Neural crest cell (in vitro differentiated cells): ENCODE data around the gene HPS5. TPM values are rescaled to one million over a fixed set of nuclear protein-coding genes. Genes with fewer than 3 reads are reported as not detected.

ENCODE experiments used
- DNase-seq: peaks from one replicate; pipeline ENCODE4 v3.0.0; 2021; ENCODE audit warnings: low read depth, mixed read lengths, low spot score
- H3K27ac Mint-ChIP-seq: one replicate; pipeline ENCODE4 v1.8.0; 2021; ENCODE audit warnings: mild to moderate bottlenecking, mixed read lengths; ENCODE audit not compliant: unreplicated experiment
- H3K27me3 Mint-ChIP-seq: 2 replicates; pipeline ENCODE4 v1.8.0; 2021; ENCODE audit warnings: low read depth, mild to moderate bottlenecking, mixed read lengths
- H3K36me3 Mint-ChIP-seq: 2 replicates; pipeline ENCODE4 v1.8.0; 2021; ENCODE audit warnings: low read depth, mild to moderate bottlenecking, mixed read lengths
- H3K4me1 Mint-ChIP-seq: 2 replicates; pipeline ENCODE4 v1.8.0; 2021; ENCODE audit warnings: mixed read lengths
- H3K4me3 Mint-ChIP-seq: one replicate; pipeline ENCODE4 v1.8.0; 2021; ENCODE audit warnings: mild to moderate bottlenecking, mixed read lengths
- H3K9me3 Mint-ChIP-seq: 2 replicates; pipeline ENCODE4 v1.8.0; 2021; ENCODE audit warnings: mixed read lengths
- CTCF ChIP-seq: fragments of 200-600 bp; sonication (generic); conservative IDR thresholded peaks from 2 replicates; pipeline ENCODE4 v1.5.0; 2021; ENCODE audit warnings: antibody characterized with exemption, mild to moderate bottlenecking
- total RNA-seq: library from RNA; stranded (reverse); gene quantifications from 2 replicates; pipeline ENCODE4 v1.2.1, GENCODE V29; 2021

HPS5 gene
- total RNA-seq, 1 donor from 2014 or later = 24.2 TPM

DNA sequence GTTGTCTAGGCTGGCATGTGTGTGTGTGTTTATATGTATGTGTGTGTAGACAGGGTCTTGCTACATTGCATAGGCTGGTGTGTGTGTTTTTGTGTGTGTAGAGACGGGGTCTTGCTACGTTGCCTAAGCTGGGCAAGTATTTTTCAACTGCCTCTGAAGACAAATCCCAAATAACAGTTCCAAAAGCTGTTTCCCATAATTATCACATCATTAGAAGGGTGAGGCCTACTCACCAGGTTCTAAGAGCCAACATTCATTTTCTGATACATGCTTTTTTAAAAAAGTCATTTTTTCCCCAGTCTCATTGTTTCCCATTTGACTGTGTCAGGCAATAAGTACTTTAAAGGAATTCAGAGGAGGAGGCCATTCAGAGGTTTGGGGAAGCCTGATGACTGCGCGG lies 33.0 kb downstream of the HPS5 start:
- no peaks in the 10 kb centered on the region for H3K4me1 Mint-ChIP-seq
- DNase-seq = no peak
- H3K27me3 Mint-ChIP-seq = no peaks in the 10 kb centered on the region
- H3K27ac Mint-ChIP-seq = no peak overlapping the region
- H3K4me3 Mint-ChIP-seq = no peak overlapping the region
- H3K36me3 Mint-ChIP-seq = peaks cover 5% of the 10 kb centered on the region
- no peaks in the 10 kb centered on the region for H3K9me3 Mint-ChIP-seq
- TF ChIP-seq CTCF = no peak

DNA sequence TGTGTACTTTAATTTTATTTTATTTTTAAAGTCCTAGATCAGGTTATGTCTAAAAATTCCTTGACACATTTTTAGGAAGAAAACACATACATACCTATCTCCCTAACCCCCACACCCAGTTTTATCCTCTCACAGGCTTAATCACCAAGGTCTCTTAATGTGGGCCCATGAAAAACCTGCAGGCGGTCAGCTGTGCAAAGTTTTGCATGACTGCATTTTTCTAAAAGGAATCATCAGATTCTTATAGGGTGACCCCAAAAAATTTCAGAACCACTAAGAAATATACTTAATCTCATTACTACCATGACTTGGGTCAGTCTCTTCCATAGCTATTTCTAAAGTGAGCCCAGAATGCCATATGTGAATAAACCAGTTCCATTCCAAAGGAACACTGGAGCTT lies 36.1 kb downstream of the HPS5 start:
- Mint-ChIP-seq H3K9me3 (no peaks in the 10 kb centered on the region), H3K36me3 (peaks cover 6% of the 10 kb centered on the region), H3K4me3 (no peak overlapping the region), H3K27me3 (no peaks in the 10 kb centered on the region), H3K4me1 (no peaks in the 10 kb centered on the region), H3K27ac (no peak overlapping the region)
- DNase-seq = no peak
- TF ChIP-seq CTCF = no peak

DNA sequence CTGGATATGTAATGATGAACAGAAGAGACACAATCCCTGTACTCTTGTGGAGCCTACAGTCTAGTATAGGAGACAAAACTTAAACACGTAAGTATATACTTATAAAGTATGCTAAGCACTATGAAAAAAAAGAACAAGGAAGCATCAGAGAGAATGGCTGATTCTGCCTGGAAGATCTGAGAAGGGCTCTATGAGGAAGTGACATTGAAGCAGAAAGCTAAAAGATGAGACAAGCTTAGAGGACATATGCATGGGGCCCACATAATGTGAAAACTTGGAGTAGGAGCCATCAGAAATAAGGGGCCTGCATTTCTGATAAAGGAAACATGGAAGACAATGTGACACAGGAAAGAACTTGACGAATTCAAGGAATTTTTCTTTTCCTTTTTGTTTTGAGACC lies 39.3 kb downstream of the HPS5 start:
- no peaks in the 10 kb centered on the region for H3K4me1 Mint-ChIP-seq
- no peak for TF ChIP-seq CTCF
- no peak for DNase-seq
- H3K4me3 Mint-ChIP-seq = no peak overlapping the region
- no peaks in the 10 kb centered on the region for H3K27me3 Mint-ChIP-seq
- no peak overlapping the region for H3K27ac Mint-ChIP-seq
- H3K9me3 Mint-ChIP-seq = no peaks in the 10 kb centered on the region
- peaks cover 16% of the 10 kb centered on the region for H3K36me3 Mint-ChIP-seq

DNA sequence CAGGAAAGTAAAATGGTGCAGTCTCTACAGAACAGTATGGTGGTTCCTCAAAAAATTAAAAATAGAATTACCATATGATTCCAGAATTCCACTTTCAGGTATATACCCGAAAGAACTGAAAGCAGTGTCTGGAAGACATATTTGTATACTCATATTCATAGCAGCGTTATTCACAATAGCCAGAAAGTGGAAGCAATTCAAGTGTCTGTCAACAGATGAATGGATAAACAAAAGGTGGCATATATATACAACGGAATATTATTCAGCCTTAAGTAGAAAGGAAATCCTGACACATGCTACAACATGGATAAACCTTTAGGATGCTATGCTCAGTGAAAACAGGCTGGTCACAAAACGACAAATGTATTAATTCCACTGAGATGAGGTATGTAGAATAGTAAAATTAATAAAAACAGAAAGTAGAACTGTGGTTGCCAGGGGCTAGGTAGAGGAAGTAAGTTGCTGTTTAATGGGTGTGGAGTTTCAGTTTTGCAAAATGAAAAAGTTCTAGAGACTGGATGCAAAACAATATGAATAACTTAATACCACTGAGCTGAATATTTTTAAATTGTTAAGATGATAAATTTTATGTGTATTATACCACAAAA lies 41.4 kb downstream of the HPS5 start:
- Mint-ChIP-seq H3K9me3 (no peaks in the 10 kb centered on the region), H3K27ac (no peak overlapping the region), H3K4me1 (no peaks in the 10 kb centered on the region), H3K4me3 (no peak overlapping the region), H3K36me3 (peaks cover 23% of the 10 kb centered on the region), H3K27me3 (no peaks in the 10 kb centered on the region)
- DNase-seq = no peak
- no peak for TF ChIP-seq CTCF

DNA sequence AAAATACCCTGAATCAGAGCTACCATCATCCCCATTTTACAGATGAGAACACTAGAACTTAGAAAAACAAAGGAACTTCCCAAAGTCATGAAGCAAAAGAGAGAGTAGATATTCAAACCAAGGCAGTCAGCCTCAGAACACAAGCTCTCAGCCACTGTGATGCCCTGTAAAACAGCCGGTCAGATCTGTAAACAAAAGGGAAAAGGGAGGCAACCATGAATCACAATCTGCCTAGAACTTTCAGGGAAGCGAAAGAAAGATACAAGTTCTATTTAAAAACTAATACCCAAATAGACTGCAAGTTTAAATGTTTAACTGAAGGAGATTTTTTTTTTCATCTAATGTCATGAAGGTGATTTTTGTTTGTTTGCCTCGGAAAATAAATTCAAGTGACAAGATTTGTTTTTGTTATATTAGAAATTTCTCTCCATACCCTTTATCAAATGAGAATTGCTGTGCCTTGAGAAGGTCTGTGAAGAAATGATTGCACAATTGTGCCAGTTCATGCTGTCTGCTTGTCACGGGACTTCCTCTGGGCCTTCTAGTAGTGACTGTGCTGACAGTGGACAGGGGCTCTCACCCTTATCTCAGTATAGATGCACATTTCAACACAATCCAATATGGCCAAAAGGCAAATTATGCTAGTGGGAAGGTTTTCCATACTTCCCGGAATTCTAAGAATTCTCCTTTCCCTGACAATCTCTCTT lies 44.2 kb downstream of the HPS5 start:
- no peak for DNase-seq
- peaks cover 2% of the 10 kb centered on the region for H3K9me3 Mint-ChIP-seq
- TF ChIP-seq CTCF = no peak
- H3K4me1 Mint-ChIP-seq = no peaks in the 10 kb centered on the region
- no peak overlapping the region for H3K27ac Mint-ChIP-seq
- H3K27me3 Mint-ChIP-seq = no peaks in the 10 kb centered on the region
- H3K36me3 Mint-ChIP-seq = peaks cover 31% of the 10 kb centered on the region
- H3K4me3 Mint-ChIP-seq = no peak overlapping the region
